HG02642 (cell line): Measurements from ENCODE around the gene DSCAML1.

Experiments
- ATAC-seq: cut with Tn5 transposase; IDR thresholded peaks from one replicate; pipeline ENCODE4 v1.9.1; 2021; ENCODE audit warnings: mild to moderate bottlenecking; ENCODE audit not compliant: unreplicated experiment, poor library complexity

DSCAML1 gene

GRCh38 chr11:117796872-117797529, at the start of gene DSCAML1:
DSCAML1 (minus strand) TSS chr11:117797216; CDS start chr11:117797079, 137 bp downstream.
- ATAC-seq = no peak

- no peak for ATAC-seq
Measured at GRCh38 chr11:117843666-117844484, 46.9 kb upstream of the DSCAML1 start.

GRCh38 chr11:117842131-117842941, 45.3 kb upstream of the DSCAML1 start:
- ATAC-seq = no peak

- ATAC-seq = no peak
Measured at GRCh38 chr11:117841551-117842031, 44.6 kb upstream of the DSCAML1 start.

GRCh38 chr11:117840881-117841550, 44.0 kb upstream of the DSCAML1 start:
- ATAC-seq = no peak

- no peak for ATAC-seq
Measured at GRCh38 chr11:117839936-117840813, 43.2 kb upstream of the DSCAML1 start.

- ATAC-seq = no peak
Measured at GRCh38 chr11:117839380-117839881, 42.4 kb upstream of the DSCAML1 start.

- ATAC-seq = no peak
Measured at GRCh38 chr11:117838901-117839300, 41.9 kb upstream of the DSCAML1 start.

GRCh38 chr11:117837791-117838190, 40.8 kb upstream of the DSCAML1 start:
- no peak for ATAC-seq

GRCh38 chr11:117837070-117837776, 40.2 kb upstream of the DSCAML1 start:
- no peak for ATAC-seq

- no peak for ATAC-seq
Measured at GRCh38 chr11:117836077-117836960, 39.3 kb upstream of the DSCAML1 start.

GRCh38 chr11:117835576-117835975, 38.6 kb upstream of the DSCAML1 start:
- no peak for ATAC-seq

- ATAC-seq = no peak
Measured at GRCh38 chr11:117834838-117835443, 37.9 kb upstream of the DSCAML1 start.

- no peak for ATAC-seq
Measured at GRCh38 chr11:117834068-117834810, 37.2 kb upstream of the DSCAML1 start.

GRCh38 chr11:117833401-117833891, 36.4 kb upstream of the DSCAML1 start:
- ATAC-seq = no peak

GRCh38 chr11:117832511-117832910, 35.5 kb upstream of the DSCAML1 start:
- no peak for ATAC-seq
